AG09319 (cell line): ENCODE data around the gene NLGN1.
"Not testable (repeated sequence)": the region's sequence is repeated elsewhere in the genome, so short reads cannot be mapped to it uniquely, and the experiment has no call there.

Experiments used
- DNase-seq: peaks from one replicate; pipeline ENCODE4 v3.0.0-alpha.2; 2010; ENCODE audit warnings: low read depth; ENCODE audit errors: extremely low read depth
- TF ChIP-seq, protein P1 (sequence below): IDR thresholded peaks from 2 replicates; pipeline ENCODE4 v1.5.1; 2011; ENCODE audit warnings: low read depth, mild to moderate bottlenecking, inconsistent platforms, low read length, moderate library complexity

The NLGN1 gene

DNA sequence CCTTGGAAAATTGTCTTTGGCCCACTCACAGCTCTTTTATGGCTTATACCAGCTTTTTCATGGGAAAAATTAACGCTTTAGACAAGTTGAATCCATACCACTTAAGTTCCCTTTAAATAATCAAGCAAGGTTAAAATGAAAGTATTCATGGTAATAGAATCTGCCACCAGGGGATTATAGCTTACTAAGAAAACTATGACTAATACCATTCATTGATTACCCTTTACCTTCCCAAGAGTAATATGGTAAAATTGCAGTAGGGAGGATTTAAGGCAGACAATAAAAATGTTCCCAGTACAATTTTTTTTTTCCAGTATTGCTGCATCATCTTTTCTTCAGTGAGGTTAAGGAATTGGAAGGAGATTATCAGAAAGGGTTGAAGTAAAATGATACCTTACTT, 820.5 kb downstream of the NLGN1 start:
- no peak for DNase-seq

DNA sequence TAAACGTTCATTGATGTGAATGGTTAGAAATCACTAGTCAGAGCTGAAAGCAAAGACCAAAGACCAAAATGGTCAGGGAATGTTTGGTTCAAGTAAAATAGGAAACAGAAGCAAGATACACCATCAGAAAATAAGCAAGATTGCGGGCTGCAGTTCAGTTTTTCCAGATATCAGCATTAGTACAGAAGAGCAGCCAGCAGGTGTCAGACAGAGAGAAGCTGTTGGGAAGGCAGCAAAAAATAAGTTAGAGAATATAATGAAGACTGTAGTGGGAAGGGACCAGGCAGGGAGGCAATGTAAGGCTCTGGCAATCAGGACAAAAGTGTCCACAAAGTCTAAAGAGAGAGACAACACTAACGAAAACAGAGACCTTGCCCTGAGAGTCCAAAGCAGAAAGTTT, 822.2 kb downstream of the NLGN1 start:
- DNase-seq = no peak
- TF ChIP-seq, protein P1, sequence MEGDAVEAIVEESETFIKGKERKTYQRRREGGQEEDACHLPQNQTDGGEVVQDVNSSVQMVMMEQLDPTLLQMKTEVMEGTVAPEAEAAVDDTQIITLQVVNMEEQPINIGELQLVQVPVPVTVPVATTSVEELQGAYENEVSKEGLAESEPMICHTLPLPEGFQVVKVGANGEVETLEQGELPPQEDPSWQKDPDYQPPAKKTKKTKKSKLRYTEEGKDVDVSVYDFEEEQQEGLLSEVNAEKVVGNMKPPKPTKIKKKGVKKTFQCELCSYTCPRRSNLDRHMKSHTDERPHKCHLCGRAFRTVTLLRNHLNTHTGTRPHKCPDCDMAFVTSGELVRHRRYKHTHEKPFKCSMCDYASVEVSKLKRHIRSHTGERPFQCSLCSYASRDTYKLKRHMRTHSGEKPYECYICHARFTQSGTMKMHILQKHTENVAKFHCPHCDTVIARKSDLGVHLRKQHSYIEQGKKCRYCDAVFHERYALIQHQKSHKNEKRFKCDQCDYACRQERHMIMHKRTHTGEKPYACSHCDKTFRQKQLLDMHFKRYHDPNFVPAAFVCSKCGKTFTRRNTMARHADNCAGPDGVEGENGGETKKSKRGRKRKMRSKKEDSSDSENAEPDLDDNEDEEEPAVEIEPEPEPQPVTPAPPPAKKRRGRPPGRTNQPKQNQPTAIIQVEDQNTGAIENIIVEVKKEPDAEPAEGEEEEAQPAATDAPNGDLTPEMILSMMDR = no peak

More for the DNA sequence above, 820.5 kb downstream of the NLGN1 start:
- TF ChIP-seq, protein P1 = no peak; the same call in 1 of the 2 replicates

DNA sequence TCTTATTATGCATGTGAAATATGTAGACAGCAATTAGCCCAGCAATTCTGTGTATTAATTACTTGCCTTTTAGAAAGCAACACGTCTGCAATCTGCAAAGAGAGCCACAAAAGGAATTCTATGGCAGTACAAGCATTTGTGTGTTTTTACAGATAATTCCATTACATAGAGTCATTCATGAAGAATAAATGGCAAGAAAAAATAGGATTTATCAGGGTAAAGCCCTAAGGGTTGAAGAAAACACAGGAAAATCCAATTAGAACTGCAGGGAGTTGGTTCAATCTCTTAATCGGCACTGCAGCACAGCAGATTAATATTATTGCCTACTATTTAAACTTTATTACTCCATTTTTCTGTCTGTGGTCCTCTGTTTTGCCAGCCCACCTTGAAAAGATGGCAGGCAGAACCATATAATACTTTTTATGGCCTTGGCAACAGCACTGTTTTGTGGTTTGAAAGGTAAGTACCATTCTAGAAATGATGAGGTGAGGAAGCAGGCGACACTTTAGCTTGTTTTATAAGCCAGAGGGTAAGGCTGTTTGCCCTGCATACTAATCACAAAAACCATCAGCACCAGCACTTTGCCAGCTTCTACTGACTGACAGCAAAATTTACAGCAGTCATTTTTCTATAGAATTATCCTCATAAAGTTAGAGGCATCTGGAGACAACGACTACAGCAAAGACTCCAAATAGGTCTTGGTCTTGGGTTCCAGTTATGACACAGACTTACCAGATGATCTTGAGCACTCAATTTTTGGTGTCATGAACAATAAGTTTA, 823.4 kb downstream of the NLGN1 start:
- TF ChIP-seq, protein P1 = no peak
- DNase-seq = no peak

DNA sequence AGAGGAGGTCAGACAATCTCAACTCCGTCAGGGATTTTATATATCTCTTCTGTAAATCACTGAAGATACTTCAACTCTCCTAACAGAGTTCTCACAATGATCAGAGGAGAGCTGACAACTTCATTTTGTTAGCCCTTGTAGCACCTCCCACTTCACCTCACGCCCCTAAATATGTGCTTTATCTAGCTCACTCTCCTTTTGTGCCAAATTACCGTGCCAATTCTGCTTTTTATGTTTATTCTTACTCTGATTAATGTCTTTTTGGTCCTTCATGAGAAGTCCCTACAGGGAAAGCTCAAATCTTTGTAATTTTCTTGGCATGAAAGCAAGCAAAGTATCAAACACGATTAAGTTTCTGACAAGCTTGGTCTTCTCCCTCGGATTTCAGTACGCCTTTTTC, 825.5 kb downstream of the NLGN1 start:
- TF ChIP-seq, protein P1 = no peak
- DNase-seq = no peak

DNA sequence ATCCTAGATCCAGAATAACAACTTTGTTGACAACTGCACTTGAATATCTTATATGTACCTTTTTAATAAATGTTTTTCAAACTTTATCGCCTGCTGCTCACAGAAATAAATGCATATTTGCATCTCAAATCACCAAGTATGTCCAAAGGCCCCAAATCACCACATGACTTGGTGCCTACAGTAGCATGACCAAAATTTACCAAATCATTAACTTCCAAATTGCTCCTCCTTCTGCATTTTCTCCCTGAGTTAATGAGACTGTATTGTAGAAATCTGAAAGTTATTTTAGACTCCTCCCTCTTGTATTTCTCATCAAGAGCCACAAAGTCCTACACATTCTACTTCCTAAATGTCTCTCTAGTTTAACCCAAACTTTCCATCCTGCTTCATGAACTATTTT, 826.1 kb downstream of the NLGN1 start:
- TF ChIP-seq, protein P1 = no peak
- DNase-seq = no peak

DNA sequence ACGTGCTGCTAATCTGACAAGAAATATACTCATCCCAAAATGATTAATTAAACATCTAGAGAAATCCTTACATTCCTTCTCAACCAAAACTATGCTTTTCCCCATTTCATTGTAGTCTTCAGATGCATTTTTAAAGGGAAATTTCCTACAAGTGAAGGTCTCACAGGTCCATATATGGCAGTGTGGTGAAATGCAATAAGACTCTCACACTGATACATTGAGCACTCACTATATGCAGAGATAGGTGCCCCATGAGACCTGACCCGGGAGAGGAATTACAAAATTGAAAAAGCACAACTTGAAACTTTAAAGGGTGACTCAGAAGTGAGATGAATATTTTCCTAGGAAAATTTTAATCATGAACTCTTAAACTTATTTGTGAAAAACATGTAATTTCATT, 832.4 kb downstream of the NLGN1 start:
- TF ChIP-seq, protein P1 = no peak
- DNase-seq = no peak

DNA sequence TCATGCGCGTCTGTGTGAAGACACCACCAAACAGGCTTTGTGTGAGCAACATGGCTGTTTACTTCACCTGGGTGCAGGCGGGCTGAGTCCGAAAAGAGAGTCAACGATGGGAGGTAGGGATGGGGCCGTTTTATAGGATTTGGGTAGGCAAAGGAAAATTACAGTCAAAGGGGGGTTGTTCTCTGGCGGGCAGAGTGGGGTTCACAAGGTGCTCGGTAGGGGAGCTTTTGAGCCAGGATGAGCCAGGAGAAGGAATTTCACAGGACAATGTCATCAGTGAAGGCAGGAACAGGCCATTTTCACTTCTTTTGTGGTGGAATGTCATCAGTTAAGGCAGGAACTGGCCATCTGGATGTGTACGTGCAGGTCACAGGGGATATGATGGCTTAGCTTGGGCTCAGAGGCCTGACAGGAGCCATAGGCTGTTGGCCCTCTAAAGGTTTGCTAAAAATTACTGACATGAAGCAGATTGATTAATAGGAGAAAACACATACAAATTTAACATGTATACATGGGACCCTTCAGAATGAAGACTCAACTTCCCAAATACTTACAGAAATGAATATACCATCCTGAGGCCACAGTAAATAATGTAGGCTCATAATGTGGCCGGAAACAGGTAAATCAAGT, 834.6 kb downstream of the NLGN1 start:
- not testable (repeated sequence) for DNase-seq
